Esophagus squamous epithelium (tissue), 5 donors: ENCODE data around the gene PQBP1. TPM values are rescaled to one million over a fixed set of nuclear protein-coding genes. Genes with fewer than 3 reads are reported as not detected.

Experiments
- DNase-seq: peaks from one replicate; lab custom pipeline; 2025; lab: John Stamatoyannopoulos, UW
- H3K27ac ChIP-seq, 4 donors: fragments of 200-600 bp; sonication (generic); one replicate each; pipeline ENCODE4 v1.5.1; 2016 to 2019; ENCODE audit warnings: mild to moderate bottlenecking in 1 of 4
- H3K27me3 ChIP-seq, 4 donors: fragments of 200-600 bp; sonication (generic); 1 replicate in 3 of 4; 2 replicates in 1 of 4; pipeline versions ENCODE4 v1.5.1 to v1.6.0; 2017 to 2021; ENCODE audit warnings: antibody characterized with exemption in 1 of 4
- H3K36me3 ChIP-seq, 3 donors: fragments of 200-600 bp; sonication (generic); one replicate each; pipeline ENCODE4 v1.5.1; 2016 to 2019
- H3K4me1 ChIP-seq, 3 donors: fragments of 200-600 bp; sonication (generic); one replicate each; pipeline ENCODE4 v1.5.1; 2017 to 2019
- H3K4me3 ChIP-seq, 4 donors: fragments of 200-600 bp; sonication (generic); 1 replicate in 3 of 4; 2 replicates in 1 of 4; pipeline ENCODE4 v1.5.1; 2016 to 2019; ENCODE audit warnings: mild to moderate bottlenecking in 2 of 4, moderate library complexity in 1 of 4
- H3K9me3 ChIP-seq, 3 donors: fragments of 200-600 bp; sonication (generic); one replicate each; pipeline ENCODE4 v1.5.1; 2016 to 2019
- CTCF ChIP-seq, 6 experiments: fragments of 450-650 bp in 4 of 6; fragments of 200-600 bp in 2 of 6; sonication (generic) in 2 of 6; IDR thresholded peaks; one replicate each; pipeline ENCODE4 v1.5.1; 2016 to 2019; ENCODE audit warnings: antibody characterized with exemption in 6 of 6, mild to moderate bottlenecking in 4 of 6, moderate library complexity in 4 of 6
- POLR2A ChIP-seq, 4 donors: fragments of 450-650 bp; IDR thresholded peaks; one replicate each; pipeline ENCODE4 v1.6.1; 2017; ENCODE audit warnings: antibody characterized with exemption in 4 of 4, mild to moderate bottlenecking in 4 of 4, moderate library complexity in 3 of 4
- WGBS, 2 donors: methylation state at CpG; one replicate each; pipeline ENCODE4 v1.1.5; 2018; 5-methylcytosine and 5-hydroxymethylcytosine counted together
- intact Hi-C: fragments of 100-400 bp; cut with DNase I; formaldehyde crosslinking; loops from one replicate; pipeline ENCODE4 v1.15.0; 2022
- total RNA-seq, 4 donors: library from RNA; depleted of rRNA; stranded (reverse); fragments of >200 nt; gene quantifications; one replicate each; pipeline ENCODE4 v1.1.0, GENCODE V29; 2016
- donor health status: DM: yes; HTN: yes; CAD: no.

Gene PQBP1
- total RNA-seq, 4 donors from 2014 or later, result 45.3 to 87.4 (median 53.0) TPM

GRCh38 chrX:48902135-48902534 lies 4.4 kb downstream of the PQBP1 start:
- Histone ChIP-seq H3K4me3 (no peak overlapping the region), H3K27ac (no peak overlapping the region), H3K36me3 (peaks cover 0 to 68% (median 3%) of the 10 kb centered on the region in 3 donors), H3K27me3 (no peaks in the 10 kb centered on the region), H3K4me1 (peaks cover 0 to 17% (median 8%) of the 10 kb centered on the region in 3 donors), H3K9me3 (no peaks in the 10 kb centered on the region)
- no peak for TF ChIP-seq POLR2A (IDR thresholded peaks at IDR 0.05)
- DNase-seq, result no peak
- 80 to 94% methylated on average over 1 to 13 of the region's 20 CpGs for WGBS, 2 donors
- intact Hi-C loops, result no loop called here

GRCh38 chrX:48902776-48903175 lies 5.0 kb downstream of the PQBP1 start:
- Histone ChIP-seq H3K27ac (no peak overlapping the region), H3K27me3 (no peaks in the 10 kb centered on the region), H3K4me3 (no peak overlapping the region), H3K36me3 (peaks cover 0 to 74% (median 3%) of the 10 kb centered on the region in 3 donors), H3K4me1 (peaks cover 0 to 17% (median 8%) of the 10 kb centered on the region in 3 donors), H3K9me3 (no peaks in the 10 kb centered on the region)
- TF ChIP-seq POLR2A (IDR thresholded peaks at IDR 0.05), result no peak
- no peak for TF ChIP-seq CTCF (IDR thresholded peaks at IDR 0.05)
- 88 to 90% methylated on average over 2 to 8 of the region's 14 CpGs for WGBS, 2 donors
- DNase-seq, result no peak
- intact Hi-C loops, result no loop called here

GRCh38 chrX:48903290-48903689 lies 5.6 kb downstream of the PQBP1 start:
- 70 to 73% methylated on average over 2 to 6 of the region's 6 CpGs for WGBS, 2 donors
- DNase-seq, result no peak
- intact Hi-C loops, result no loop called here
- H3K4me3 ChIP-seq, result no peak overlapping the region
- H3K27ac ChIP-seq, result no peak overlapping the region
- peaks cover 0 to 79% (median 3%) of the 10 kb centered on the region in 3 donors for H3K36me3 ChIP-seq
- no peaks in the 10 kb centered on the region for H3K9me3 ChIP-seq
- TF ChIP-seq POLR2A (IDR thresholded peaks at IDR 0.05) (no peak), CTCF (IDR thresholded peaks at IDR 0.05) (no peak)
- H3K4me1 ChIP-seq, result peaks cover 0 to 17% (median 8%) of the 10 kb centered on the region in 3 donors
- H3K27me3 ChIP-seq, result no peaks in the 10 kb centered on the region

- Histone ChIP-seq H3K4me1 (peaks cover 0 to 8% (median 5%) of the 10 kb centered on the region in 3 donors), H3K27ac (no peak overlapping the region), H3K9me3 (no peaks in the 10 kb centered on the region), H3K27me3 (no peaks in the 10 kb centered on the region), H3K4me3 (no peak overlapping the region), H3K36me3 (peaks cover 0 to 88% (median 3%) of the 10 kb centered on the region in 3 donors)
- TF ChIP-seq CTCF (IDR thresholded peaks at IDR 0.05), result no peak
- TF ChIP-seq POLR2A (IDR thresholded peaks at IDR 0.05), result no peak
- 55 to 75% methylated on average over 2 to 5 of the region's 8 CpGs for WGBS, 2 donors
- DNase-seq, result no peak
- intact Hi-C loops, result no loop called here
Observed at GRCh38 chrX:48904180-48904579, 6.5 kb downstream of the PQBP1 start.

- DNase-seq, result no peak
- H3K36me3 ChIP-seq, result peaks cover 0 to 88% (median 3%) of the 10 kb centered on the region in 3 donors
Observed at GRCh38 chrX:48904626-48905025, 6.9 kb downstream of the PQBP1 start.

More at GRCh38 chrX:48904626-48905025, 6.9 kb downstream of the PQBP1 start:
- Histone ChIP-seq H3K9me3 (no peaks in the 10 kb centered on the region), H3K4me3 (no peak overlapping the region), H3K4me1 (peaks cover 0 to 3% (median under 1%) of the 10 kb centered on the region in 3 donors), H3K27me3 (no peaks in the 10 kb centered on the region), H3K27ac (no peak overlapping the region)
- WGBS, 2 donors, result 60 to 80% methylated on average over 1 to 5 of the region's 14 CpGs
- TF ChIP-seq CTCF (IDR thresholded peaks at IDR 0.05) (no peak), POLR2A (IDR thresholded peaks at IDR 0.05) (no peak)
- intact Hi-C loops, result no loop called here
